SKM-1 (cell line): Measurements from ENCODE around the gene TAB2.

Experiments used
- DNase-seq: peaks from one replicate; lab custom pipeline; 2025; ENCODE audit not compliant: unreplicated experiment; lab: John Stamatoyannopoulos, UW

TAB2 gene

GRCh38 chr6:149366267-149366921 lies 48.9 kb downstream of the TAB2 start:
- no peak for DNase-seq

GRCh38 chr6:149368065-149368464 lies 50.6 kb downstream of the TAB2 start:
- no peak for DNase-seq

GRCh38 chr6:149371154-149371553 lies 53.6 kb downstream of the TAB2 start:
- DNase-seq: no peak

GRCh38 chr6:149372062-149372461 lies 54.5 kb downstream of the TAB2 start:
- no peak for DNase-seq

- DNase-seq: no peak
Measured at GRCh38 chr6:149373511-149373910, 56.0 kb downstream of the TAB2 start.

- no peak for DNase-seq
Measured at GRCh38 chr6:149379977-149380376, 62.5 kb downstream of the TAB2 start.

GRCh38 chr6:149380523-149380922 lies 63.0 kb downstream of the TAB2 start:
- no peak for DNase-seq

- DNase-seq: no peak
Measured at GRCh38 chr6:149383371-149383770, 65.9 kb downstream of the TAB2 start.

GRCh38 chr6:149384464-149384863 lies 67.0 kb downstream of the TAB2 start:
- DNase-seq: no peak

GRCh38 chr6:149385998-149386646 lies 68.6 kb downstream of the TAB2 start:
- no peak for DNase-seq

GRCh38 chr6:149387779-149388512 lies 70.4 kb downstream of the TAB2 start:
- DNase-seq: no peak

GRCh38 chr6:149389509-149390297 lies 72.2 kb downstream of the TAB2 start:
- DNase-seq: no peak

- DNase-seq: no peak
Measured at GRCh38 chr6:149392093-149392492, 74.6 kb downstream of the TAB2 start.

- DNase-seq: no peak
Measured at GRCh38 chr6:149392535-149392934, 75.0 kb downstream of the TAB2 start.

- no peak for DNase-seq
Measured at GRCh38 chr6:149393002-149393679, 75.6 kb downstream of the TAB2 start.

GRCh38 chr6:149395185-149395584 lies 77.7 kb downstream of the TAB2 start:
- no peak for DNase-seq

GRCh38 chr6:149397384-149397783 lies 79.9 kb downstream of the TAB2 start:
- no peak for DNase-seq

GRCh38 chr6:149400050-149400449 lies 82.5 kb downstream of the TAB2 start, which contains the start of gene SUMO4:
TSS of gene SUMO4 (plus strand) at chr6:149400262. CDS start at chr6:149400392, 130 bp downstream.
- DNase-seq: no peak

- no peak for DNase-seq
Measured at GRCh38 chr6:149403534-149403933, 86.0 kb downstream of the TAB2 start.

GRCh38 chr6:149405823-149406765 lies 88.6 kb downstream of the TAB2 start:
- DNase-seq: peak; percentile 70
